CD4-positive, CD25-positive, alpha-beta regulatory T cell (primary cell): Measurements from ENCODE around the gene FOXD1. TPM values are rescaled to one million over a fixed set of nuclear protein-coding genes. Genes with fewer than 3 reads are reported as not detected.

Source experiments
- ATAC-seq, 2 donors: fragments of 150-1000 bp; cut with Tn5 transposase; one replicate each; pipeline ENCODE4 v1.10.0; 2021; ENCODE audit warnings: low read depth in 2 of 2, moderate number of reproducible peaks in 2 of 2, moderate library complexity in 1 of 2
- DNase-seq, 3 donors: peaks; one replicate each; pipeline versions ENCODE4 v3.0.0 to v3.0.0-alpha.2; 2012 to 2022; ENCODE audit warnings: mixed read lengths in 1 of 3
- H3K27ac ChIP-seq: one replicate; pipeline ENCODE4 v1.7.0; 2013; ENCODE audit warnings: mild to moderate bottlenecking, low read length; ENCODE audit not compliant: insufficient read depth, poor library complexity, severe bottlenecking
- H3K27me3 ChIP-seq: one replicate; pipeline ENCODE4 v1.7.0; 2013; ENCODE audit warnings: low read length; ENCODE audit not compliant: control insufficient read depth, insufficient read depth
- H3K36me3 ChIP-seq: one replicate; pipeline ENCODE4 v1.7.0; 2013; ENCODE audit warnings: mild to moderate bottlenecking, low read length, moderate library complexity; ENCODE audit not compliant: control insufficient read depth, insufficient read depth
- H3K4me1 ChIP-seq: 2 replicates; pipeline ENCODE4 v1.7.0; 2013; ENCODE audit warnings: mild to moderate bottlenecking, low read length; ENCODE audit not compliant: insufficient read depth, control insufficient read depth, poor library complexity, severe bottlenecking
- H3K4me3 ChIP-seq: one replicate; pipeline ENCODE4 v1.7.0; 2013; ENCODE audit warnings: low read depth, mild to moderate bottlenecking, low read length, moderate library complexity
- H3K9me3 ChIP-seq, 2 experiments: 1 replicate in 1 of 2; 2 replicates in 1 of 2; pipeline ENCODE4 v1.7.0; 2013; ENCODE audit warnings: low read length in 2 of 2, mild to moderate bottlenecking in 1 of 2, moderate library complexity in 1 of 2; ENCODE audit not compliant: control insufficient read depth in 2 of 2
- H3K27ac Mint-ChIP-seq, 3 donors: one replicate each; pipeline ENCODE4 v1.8.0; 2020 to 2022; ENCODE audit warnings: mild to moderate bottlenecking in 3 of 3, mixed read lengths in 3 of 3, moderate library complexity in 2 of 3
- H3K27me3 Mint-ChIP-seq: one replicate; pipeline ENCODE4 v1.8.0; 2022; ENCODE audit warnings: mild to moderate bottlenecking, mixed read lengths
- H3K36me3 Mint-ChIP-seq: one replicate; pipeline ENCODE4 v1.8.0; 2020; ENCODE audit warnings: mixed read lengths
- H3K4me1 Mint-ChIP-seq, 4 donors: one replicate each; pipeline ENCODE4 v1.8.0; 2020 to 2022; ENCODE audit warnings: mixed read lengths in 4 of 4, mild to moderate bottlenecking in 1 of 4
- H3K4me3 Mint-ChIP-seq, 4 donors: one replicate each; pipeline ENCODE4 v1.8.0; 2020 to 2022; ENCODE audit warnings: mild to moderate bottlenecking in 4 of 4, mixed read lengths in 4 of 4, moderate library complexity in 3 of 4
- H3K9me3 Mint-ChIP-seq, 7 donors: one replicate each; pipeline ENCODE4 v1.8.0; 2020 to 2022; ENCODE audit warnings: mixed read lengths in 7 of 7, mild to moderate bottlenecking in 3 of 7, moderate library complexity in 2 of 7
- polyA plus RNA-seq, 4 donors: library from polyadenylated mRNA; unstranded; fragments of 300-500 nt; fragmentation: Illumina TruSeq; gene quantifications; one replicate each; pipeline ENCODE4 v1.2.3, GENCODE V29; 2021
- total RNA-seq: library from RNA; stranded (reverse); gene quantifications from one replicate; pipeline ENCODE4 v1.2.3, GENCODE V29; 2022

Gene FOXD1
- total RNA-seq (not detected), polyA plus RNA-seq (under 1 TPM in 1 of 4 donors, not detected in 3; 0.07 TPM)

- no peak within 1 kb of the TSS for H3K4me3 ChIP-seq
- H3K27ac ChIP-seq = no peak within 1 kb of the TSS
- ATAC-seq (peak; percentile 18 to 28), DNase-seq (peak in 2 of 3 donors; percentile 39 to 54)
- peaks cover 24% of the 10 kb centered on the region for H3K4me1 ChIP-seq
- Mint-ChIP-seq H3K4me3 (peak within 1 kb of the TSS; percentile 88 to 94 (median 90)), H3K27ac (peak within 1 kb of the TSS; percentile 29 to 91 (median 88)), H3K9me3 (peaks cover 0 to 13% (median 6%) of the 10 kb centered on the region in 7 donors), H3K4me1 (peaks cover 0 to 32% (median 11%) of the 10 kb centered on the region in 4 donors), H3K36me3 (peaks cover 3% of the 10 kb centered on the region), H3K27me3 (peaks cover 90% of the 10 kb centered on the region)
- H3K27me3 ChIP-seq = peaks cover 63% of the 10 kb centered on the region
- no peaks in the 10 kb centered on the region for H3K36me3 ChIP-seq
- H3K9me3 ChIP-seq = peaks cover 20 to 35% of the 10 kb centered on the region in 2 experiments
These were observed at the start of gene FOXD1 for GRCh38 chr5:73448463-73449136. Gene FOXD1 (minus strand): TSS chr5:73448777. CDS start chr5:73448362, 415 bp downstream.

- Mint-ChIP-seq H3K27ac (peak overlapping the region; percentile 99), H3K36me3 (peaks cover 16% of the 10 kb centered on the region), H3K27me3 (peaks cover 19% of the 10 kb centered on the region), H3K4me1 (peaks cover 27 to 44% (median 32%) of the 10 kb centered on the region in 4 donors), H3K4me3 (peak overlapping the region; percentile 97 to 99 (median 98)), H3K9me3 (peaks cover 0 to 1% (median 0%) of the 10 kb centered on the region in 7 donors)
- H3K27me3 ChIP-seq = peaks cover 10% of the 10 kb centered on the region
- H3K27ac ChIP-seq = peak overlapping the region; percentile 92
- H3K4me1 ChIP-seq = peaks cover 41% of the 10 kb centered on the region
- no peak for ATAC-seq
- no peaks in the 10 kb centered on the region for H3K9me3 ChIP-seq
- H3K36me3 ChIP-seq = peaks cover 10% of the 10 kb centered on the region
- DNase-seq = no peak
- peak overlapping the region; percentile 96 for H3K4me3 ChIP-seq
These were observed 49.0 kb upstream of the FOXD1 start for GRCh38 chr5:73497497-73498056.

- Mint-ChIP-seq H3K4me1 (peaks cover 22 to 39% (median 27%) of the 10 kb centered on the region in 4 donors), H3K36me3 (peaks cover 11% of the 10 kb centered on the region), H3K4me3 (peak overlapping the region; percentile 97 to 99 (median 98)), H3K27me3 (peaks cover 24% of the 10 kb centered on the region), H3K9me3 (peaks cover 0 to 1% (median 0%) of the 10 kb centered on the region in 7 donors), H3K27ac (peak overlapping the region in 1 of 3 donors; percentile 99)
- Histone ChIP-seq H3K27ac (peak overlapping the region; percentile 92), H3K4me1 (peaks cover 41% of the 10 kb centered on the region), H3K36me3 (peaks cover 5% of the 10 kb centered on the region), H3K4me3 (no peak overlapping the region), H3K27me3 (peaks cover 11% of the 10 kb centered on the region), H3K9me3 (no peaks in the 10 kb centered on the region)
- no peak for ATAC-seq
- peak in 1 of 3 donors; percentile 21 for DNase-seq
These were observed 48.4 kb upstream of the FOXD1 start for GRCh38 chr5:73496984-73497457.

GRCh38 chr5:73495772-73496335, 47.3 kb upstream of the FOXD1 start:
- H3K27me3 Mint-ChIP-seq = peaks cover 24% of the 10 kb centered on the region

GRCh38 chr5:73494721-73495120, 46.1 kb upstream of the FOXD1 start:
- H3K9me3 Mint-ChIP-seq = peaks cover 0 to 2% (median 0%) of the 10 kb centered on the region in 7 donors
- no peak overlapping the region for H3K4me3 ChIP-seq

More at GRCh38 chr5:73495772-73496335, 47.3 kb upstream of the FOXD1 start:
- H3K4me1 ChIP-seq = peaks cover 31% of the 10 kb centered on the region
- H3K4me3 ChIP-seq = no peak overlapping the region
- H3K36me3 ChIP-seq = no peaks in the 10 kb centered on the region
- Mint-ChIP-seq H3K27ac (no peak overlapping the region), H3K4me1 (peaks cover 15 to 30% (median 20%) of the 10 kb centered on the region in 4 donors), H3K36me3 (peaks cover 4% of the 10 kb centered on the region), H3K4me3 (no peak overlapping the region), H3K9me3 (peaks cover 0 to 2% (median 0%) of the 10 kb centered on the region in 7 donors)
- H3K9me3 ChIP-seq = no peaks in the 10 kb centered on the region
- H3K27me3 ChIP-seq = peaks cover 17% of the 10 kb centered on the region
- no peak for DNase-seq
- no peak overlapping the region for H3K27ac ChIP-seq
- ATAC-seq = no peak

GRCh38 chr5:73493421-73493820, 44.8 kb upstream of the FOXD1 start:
- no peaks in the 10 kb centered on the region for H3K36me3 Mint-ChIP-seq
- no peak overlapping the region for H3K27ac Mint-ChIP-seq
- Histone ChIP-seq H3K9me3 (no peaks in the 10 kb centered on the region), H3K4me3 (no peak overlapping the region), H3K27ac (no peak overlapping the region), H3K4me1 (peaks cover 10% of the 10 kb centered on the region), H3K27me3 (peaks cover 23% of the 10 kb centered on the region), H3K36me3 (no peaks in the 10 kb centered on the region)
- no peak for ATAC-seq
- H3K4me1 Mint-ChIP-seq = peaks cover 0 to 12% (median 4%) of the 10 kb centered on the region in 4 donors
- H3K9me3 Mint-ChIP-seq = peaks cover 0 to 2% (median 0%) of the 10 kb centered on the region in 7 donors
- H3K27me3 Mint-ChIP-seq = peaks cover 42% of the 10 kb centered on the region
- DNase-seq = no peak
- no peak overlapping the region for H3K4me3 Mint-ChIP-seq

More at GRCh38 chr5:73494721-73495120, 46.1 kb upstream of the FOXD1 start:
- DNase-seq (no peak), ATAC-seq (no peak)
- Histone ChIP-seq H3K36me3 (no peaks in the 10 kb centered on the region), H3K4me1 (peaks cover 20% of the 10 kb centered on the region), H3K27me3 (peaks cover 19% of the 10 kb centered on the region), H3K9me3 (no peaks in the 10 kb centered on the region), H3K27ac (no peak overlapping the region)
- H3K27ac Mint-ChIP-seq = no peak overlapping the region
- peaks cover 8 to 20% (median 11%) of the 10 kb centered on the region in 4 donors for H3K4me1 Mint-ChIP-seq
- no peak overlapping the region for H3K4me3 Mint-ChIP-seq
- peaks cover 31% of the 10 kb centered on the region for H3K27me3 Mint-ChIP-seq
- H3K36me3 Mint-ChIP-seq = no peaks in the 10 kb centered on the region

GRCh38 chr5:73491155-73491554, 42.6 kb upstream of the FOXD1 start:
- no peak overlapping the region for H3K27ac ChIP-seq
- Mint-ChIP-seq H3K27me3 (peaks cover 49% of the 10 kb centered on the region), H3K9me3 (peaks cover 0 to 4% (median 0%) of the 10 kb centered on the region in 7 donors), H3K4me1 (no peaks in the 10 kb centered on the region), H3K4me3 (no peak overlapping the region), H3K27ac (no peak overlapping the region), H3K36me3 (no peaks in the 10 kb centered on the region)
- no peak for ATAC-seq
- no peaks in the 10 kb centered on the region for H3K4me1 ChIP-seq
- no peaks in the 10 kb centered on the region for H3K36me3 ChIP-seq
- no peak overlapping the region for H3K4me3 ChIP-seq
- H3K9me3 ChIP-seq = no peaks in the 10 kb centered on the region
- H3K27me3 ChIP-seq = peaks cover 25% of the 10 kb centered on the region
- DNase-seq = no peak
